Peyer's patch (tissue), 4 donors: ENCODE measurements around the gene KLHL40. TPM values are rescaled to one million over a fixed set of nuclear protein-coding genes. Genes with fewer than 3 reads are reported as not detected.

Experiments
- DNase-seq, 3 donors: peaks; one replicate each; pipeline ENCODE4 v3.0.0-alpha.2; 2017 to 2019
- H3K27ac ChIP-seq, 4 donors: fragments of 200-600 bp; sonication (generic); one replicate each; pipeline ENCODE4 v1.5.1; 2016 to 2019
- H3K27me3 ChIP-seq, 2 donors: fragments of 200-600 bp; sonication (generic); one replicate each; pipeline ENCODE4 v1.5.1; 2019
- H3K36me3 ChIP-seq, 3 donors: fragments of 200-600 bp; sonication (generic); one replicate each; pipeline ENCODE4 v1.5.1; 2016 to 2019
- H3K4me1 ChIP-seq, 4 donors: fragments of 200-600 bp; sonication (generic); one replicate each; pipeline ENCODE4 v1.5.1; 2016 to 2019
- H3K4me3 ChIP-seq, 4 donors: fragments of 200-600 bp; sonication (generic); 1 replicate in 3 of 4; 2 replicates in 1 of 4; pipeline ENCODE4 v1.5.1; 2016 to 2019; ENCODE audit warnings: mild to moderate bottlenecking in 1 of 4
- H3K9me3 ChIP-seq, 4 donors: fragments of 200-600 bp; sonication (generic); one replicate each; pipeline ENCODE4 v1.5.1; 2016 to 2019; ENCODE audit warnings: mild to moderate bottlenecking in 1 of 4
- POLR2A ChIP-seq, 2 donors: fragments of 450-650 bp; IDR thresholded peaks; one replicate each; pipeline ENCODE4 v1.5.1; 2017; ENCODE audit warnings: antibody characterized with exemption in 2 of 2, mild to moderate bottlenecking in 2 of 2, moderate library complexity in 2 of 2
- total RNA-seq, 4 donors: library from RNA; depleted of rRNA; stranded (reverse); fragments of >200 nt; gene quantifications; one replicate each; pipeline ENCODE4 v1.1.0, GENCODE V29; 2016
- TF ChIP-seq, protein P1 (sequence below), 6 experiments: fragments of 450-650 bp in 4 of 6; fragments of 200-600 bp in 2 of 6; sonication (generic) in 1 of 6; IDR thresholded peaks; one replicate each; pipeline ENCODE4 v1.5.1; 2017 to 2019; ENCODE audit warnings: antibody characterized with exemption in 6 of 6, mild to moderate bottlenecking in 3 of 6, moderate library complexity in 1 of 6

KLHL40 gene
- total RNA-seq, 4 donors from 2014 or later = not detected

DNA sequence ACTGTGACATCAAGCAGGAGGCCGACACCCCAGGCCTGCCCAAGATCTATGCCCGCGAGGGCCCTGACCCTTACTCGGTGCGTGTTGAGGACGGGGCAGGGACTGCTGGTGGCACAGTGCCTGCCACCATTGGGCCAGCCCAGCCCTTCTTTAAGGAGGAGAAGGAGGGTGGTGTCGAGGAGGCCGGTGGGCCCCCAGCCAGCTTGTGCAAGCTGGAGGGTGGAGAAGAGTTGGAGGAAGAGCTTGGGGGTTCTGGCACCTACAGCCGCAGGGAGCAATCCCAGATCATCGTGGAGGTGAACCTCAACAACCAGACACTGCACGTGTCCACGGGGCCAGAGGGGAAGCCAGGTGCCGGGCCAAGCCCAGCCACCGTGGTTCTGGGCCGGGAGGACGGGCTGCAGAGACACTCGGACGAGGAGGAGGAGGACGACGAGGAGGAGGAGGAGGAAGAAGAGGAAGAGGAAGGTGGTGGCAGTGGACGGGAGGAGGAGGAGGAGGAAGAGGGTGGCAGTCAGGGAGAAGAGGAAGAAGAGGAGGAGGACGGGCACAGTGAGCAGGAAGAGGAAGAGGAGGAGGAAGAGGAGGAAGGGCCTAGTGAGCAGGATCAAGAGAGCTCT is 26.5 kb upstream of the KLHL40 start:
- TF ChIP-seq, protein P1, sequence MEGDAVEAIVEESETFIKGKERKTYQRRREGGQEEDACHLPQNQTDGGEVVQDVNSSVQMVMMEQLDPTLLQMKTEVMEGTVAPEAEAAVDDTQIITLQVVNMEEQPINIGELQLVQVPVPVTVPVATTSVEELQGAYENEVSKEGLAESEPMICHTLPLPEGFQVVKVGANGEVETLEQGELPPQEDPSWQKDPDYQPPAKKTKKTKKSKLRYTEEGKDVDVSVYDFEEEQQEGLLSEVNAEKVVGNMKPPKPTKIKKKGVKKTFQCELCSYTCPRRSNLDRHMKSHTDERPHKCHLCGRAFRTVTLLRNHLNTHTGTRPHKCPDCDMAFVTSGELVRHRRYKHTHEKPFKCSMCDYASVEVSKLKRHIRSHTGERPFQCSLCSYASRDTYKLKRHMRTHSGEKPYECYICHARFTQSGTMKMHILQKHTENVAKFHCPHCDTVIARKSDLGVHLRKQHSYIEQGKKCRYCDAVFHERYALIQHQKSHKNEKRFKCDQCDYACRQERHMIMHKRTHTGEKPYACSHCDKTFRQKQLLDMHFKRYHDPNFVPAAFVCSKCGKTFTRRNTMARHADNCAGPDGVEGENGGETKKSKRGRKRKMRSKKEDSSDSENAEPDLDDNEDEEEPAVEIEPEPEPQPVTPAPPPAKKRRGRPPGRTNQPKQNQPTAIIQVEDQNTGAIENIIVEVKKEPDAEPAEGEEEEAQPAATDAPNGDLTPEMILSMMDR (IDR thresholded peaks at IDR 0.05) = no peak
- no peak for TF ChIP-seq POLR2A (IDR thresholded peaks at IDR 0.05)
- no peaks in the 10 kb centered on the region for H3K27me3 ChIP-seq
- no peak overlapping the region for H3K27ac ChIP-seq
- H3K9me3 ChIP-seq = no peaks in the 10 kb centered on the region
- H3K4me1 ChIP-seq = peaks cover 0 to 17% (median 4%) of the 10 kb centered on the region in 4 donors
- DNase-seq = no peak
- H3K36me3 ChIP-seq = no peaks in the 10 kb centered on the region
- H3K4me3 ChIP-seq = no peak overlapping the region

DNA sequence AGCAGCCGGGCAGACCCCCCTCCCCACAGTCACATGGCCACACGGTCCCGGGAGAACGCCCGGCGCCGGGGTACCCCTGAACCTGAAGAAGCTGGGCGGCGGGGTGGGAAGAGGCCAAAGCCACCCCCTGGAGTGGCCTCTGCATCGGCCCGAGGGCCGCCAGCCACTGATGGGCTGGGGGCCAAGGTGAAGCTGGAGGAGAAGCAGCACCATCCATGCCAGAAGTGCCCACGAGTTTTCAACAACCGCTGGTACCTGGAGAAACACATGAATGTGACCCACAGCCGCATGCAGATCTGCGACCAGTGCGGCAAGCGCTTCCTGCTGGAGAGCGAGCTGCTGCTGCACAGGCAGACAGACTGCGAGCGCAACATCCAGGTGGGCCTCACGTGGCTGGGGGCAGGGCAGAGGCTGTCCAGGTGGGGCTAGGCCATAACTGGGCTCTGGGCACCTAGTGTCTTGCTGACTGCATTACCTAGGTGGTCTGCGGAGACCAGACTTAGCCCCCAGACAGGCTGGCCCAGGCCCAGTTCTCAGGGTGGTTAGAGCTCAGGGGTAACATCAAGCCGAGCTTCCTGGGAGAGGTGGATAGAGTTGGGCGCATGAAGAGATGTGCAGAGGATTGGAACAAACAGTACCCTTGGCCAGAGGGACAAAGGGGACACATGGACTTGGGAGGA is 25.7 kb upstream of the KLHL40 start:
- no peak overlapping the region for H3K27ac ChIP-seq

DNA sequence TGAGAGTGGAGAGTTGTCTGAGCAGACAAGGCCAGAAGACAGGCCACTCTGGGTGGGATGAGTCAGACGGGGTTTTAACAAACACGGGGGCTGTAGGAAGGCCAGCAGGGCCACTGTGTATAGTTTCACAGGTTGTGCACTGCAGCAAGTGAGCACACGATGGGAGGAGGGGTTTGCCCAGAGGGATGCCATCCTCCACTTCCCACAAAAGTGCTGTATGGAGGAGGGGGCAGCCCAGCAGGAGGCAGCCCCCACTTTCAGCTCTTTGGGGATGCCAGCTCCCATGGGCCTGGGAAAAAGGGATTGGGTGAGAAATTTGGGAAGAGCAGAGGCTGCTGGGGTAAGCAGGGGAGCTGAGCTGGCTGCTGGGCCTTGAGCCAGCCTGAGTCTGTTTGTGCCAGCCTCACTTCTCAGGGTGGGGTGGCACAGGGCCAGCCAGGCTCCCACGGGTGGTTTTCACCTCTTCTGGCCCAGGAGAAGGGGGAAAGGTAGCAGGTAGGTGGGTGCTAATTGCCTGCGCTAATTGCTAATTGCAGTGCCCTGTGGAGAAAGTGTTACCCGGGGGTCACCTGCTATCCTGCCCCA is 25.1 kb upstream of the KLHL40 start:
- Histone ChIP-seq H3K27me3 (no peaks in the 10 kb centered on the region), H3K27ac (no peak overlapping the region), H3K4me3 (no peak overlapping the region), H3K36me3 (no peaks in the 10 kb centered on the region), H3K9me3 (no peaks in the 10 kb centered on the region), H3K4me1 (peaks cover 0 to 9% (median 0%) of the 10 kb centered on the region in 4 donors)
- TF ChIP-seq POLR2A (IDR thresholded peaks at IDR 0.05) = no peak
- TF ChIP-seq, protein P1 (IDR thresholded peaks at IDR 0.05) = no peak
- DNase-seq = no peak

More for the DNA sequence above, 25.7 kb upstream of the KLHL40 start:
- Histone ChIP-seq H3K4me1 (peaks cover 0 to 16% (median 3%) of the 10 kb centered on the region in 4 donors), H3K4me3 (no peak overlapping the region), H3K9me3 (no peaks in the 10 kb centered on the region), H3K27me3 (no peaks in the 10 kb centered on the region), H3K36me3 (no peaks in the 10 kb centered on the region)
- DNase-seq = no peak
- TF ChIP-seq, protein P1 (IDR thresholded peaks at IDR 0.05) = no peak
- no peak for TF ChIP-seq POLR2A (IDR thresholded peaks at IDR 0.05)

DNA sequence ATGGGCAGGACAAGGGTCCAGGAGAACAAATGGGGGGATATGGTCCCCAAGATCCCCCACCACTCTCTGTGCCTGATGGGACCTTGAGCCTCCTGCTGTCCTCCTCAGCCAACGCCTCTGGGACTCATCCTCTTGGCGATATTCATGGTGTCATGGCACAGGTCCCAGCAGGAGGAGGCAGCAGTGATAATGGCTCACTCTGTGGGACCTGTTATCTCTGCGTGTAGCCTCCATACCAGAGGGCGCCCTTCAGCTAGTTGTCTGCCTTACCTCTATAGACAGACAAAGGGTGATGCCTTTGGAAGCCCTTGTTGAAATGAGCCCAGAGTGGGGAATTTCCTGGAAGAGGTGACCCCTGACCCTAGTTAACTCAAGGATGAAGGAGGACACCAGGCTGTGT is 24.4 kb upstream of the KLHL40 start:
- Histone ChIP-seq H3K4me1 (peaks cover 0 to 2% (median 0%) of the 10 kb centered on the region in 4 donors), H3K9me3 (no peaks in the 10 kb centered on the region), H3K36me3 (no peaks in the 10 kb centered on the region), H3K4me3 (no peak overlapping the region), H3K27ac (no peak overlapping the region), H3K27me3 (no peaks in the 10 kb centered on the region)
- TF ChIP-seq, protein P1 (IDR thresholded peaks at IDR 0.05) = peak in 2 of 6 experiments; percentile 16 to 20
- TF ChIP-seq POLR2A (IDR thresholded peaks at IDR 0.05) = no peak
- DNase-seq = no peak

DNA sequence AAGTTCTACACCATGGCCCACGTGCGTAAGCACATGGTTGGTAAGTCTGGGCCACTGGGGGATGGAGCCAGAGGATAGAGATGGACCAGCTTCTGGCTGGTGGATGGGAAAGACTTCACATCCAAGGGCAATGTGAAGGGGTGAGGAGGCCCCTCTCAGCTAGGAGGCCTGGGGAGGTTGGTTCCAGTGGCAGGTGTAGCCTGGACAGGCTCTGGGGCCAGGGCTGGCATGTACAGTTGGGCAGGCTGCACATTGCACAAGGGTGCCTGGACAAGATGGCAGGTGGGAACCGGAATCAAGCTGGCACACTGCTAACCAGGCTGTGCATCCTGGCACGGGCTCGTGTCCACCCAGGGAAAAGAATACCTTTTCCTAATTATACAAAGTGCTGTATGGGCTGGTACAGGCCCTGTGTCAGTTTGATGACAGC is 23.7 kb upstream of the KLHL40 start:
- no peaks in the 10 kb centered on the region for H3K27me3 ChIP-seq
- H3K4me3 ChIP-seq = no peak overlapping the region
- H3K4me1 ChIP-seq = no peaks in the 10 kb centered on the region
- no peak for DNase-seq
- no peaks in the 10 kb centered on the region for H3K9me3 ChIP-seq
- H3K36me3 ChIP-seq = no peaks in the 10 kb centered on the region
- no peak overlapping the region for H3K27ac ChIP-seq
- TF ChIP-seq, protein P1 (IDR thresholded peaks at IDR 0.05) = no peak
- no peak for TF ChIP-seq POLR2A (IDR thresholded peaks at IDR 0.05)
